Measurements from ENCODE around the gene ABCA2. TPM values are rescaled to one million over a fixed set of nuclear protein-coding genes. Genes with fewer than 3 reads are reported as not detected.

ABCA2 gene
- total RNA-seq, 4 donors from 2014 or later = 18.2 to 27.6 (median 23.7) TPM

DNA sequence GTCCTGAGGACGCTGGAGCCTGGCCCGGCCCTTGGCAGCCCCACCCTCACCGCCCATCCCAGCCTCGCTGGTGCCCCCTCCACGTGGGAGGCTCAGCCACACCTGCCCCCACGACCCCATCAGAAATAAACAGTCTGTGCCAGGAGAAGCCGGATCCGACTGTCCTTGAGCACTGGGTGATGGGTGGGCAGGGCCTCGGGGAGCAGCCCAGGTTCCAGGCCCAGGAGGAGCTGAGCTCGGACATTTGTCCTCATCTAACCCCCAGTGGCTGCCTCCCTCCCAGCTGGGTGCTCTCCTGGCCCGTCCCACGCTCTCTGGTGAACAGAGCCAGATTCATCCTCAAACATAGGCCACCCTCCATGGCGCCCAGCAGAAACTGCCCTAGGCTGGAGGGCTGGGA is 55.3 kb downstream of the ABCA2 start:
- TF ChIP-seq POLR2A (IDR thresholded peaks at IDR 0.05) = no peak
- TF ChIP-seq, protein P1, sequence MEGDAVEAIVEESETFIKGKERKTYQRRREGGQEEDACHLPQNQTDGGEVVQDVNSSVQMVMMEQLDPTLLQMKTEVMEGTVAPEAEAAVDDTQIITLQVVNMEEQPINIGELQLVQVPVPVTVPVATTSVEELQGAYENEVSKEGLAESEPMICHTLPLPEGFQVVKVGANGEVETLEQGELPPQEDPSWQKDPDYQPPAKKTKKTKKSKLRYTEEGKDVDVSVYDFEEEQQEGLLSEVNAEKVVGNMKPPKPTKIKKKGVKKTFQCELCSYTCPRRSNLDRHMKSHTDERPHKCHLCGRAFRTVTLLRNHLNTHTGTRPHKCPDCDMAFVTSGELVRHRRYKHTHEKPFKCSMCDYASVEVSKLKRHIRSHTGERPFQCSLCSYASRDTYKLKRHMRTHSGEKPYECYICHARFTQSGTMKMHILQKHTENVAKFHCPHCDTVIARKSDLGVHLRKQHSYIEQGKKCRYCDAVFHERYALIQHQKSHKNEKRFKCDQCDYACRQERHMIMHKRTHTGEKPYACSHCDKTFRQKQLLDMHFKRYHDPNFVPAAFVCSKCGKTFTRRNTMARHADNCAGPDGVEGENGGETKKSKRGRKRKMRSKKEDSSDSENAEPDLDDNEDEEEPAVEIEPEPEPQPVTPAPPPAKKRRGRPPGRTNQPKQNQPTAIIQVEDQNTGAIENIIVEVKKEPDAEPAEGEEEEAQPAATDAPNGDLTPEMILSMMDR (IDR thresholded peaks at IDR 0.05) = no peak
- intact Hi-C loops (cut with DNase I; ENCODE audit: low total_unique reads) = no loop called here
- 63 to 67% methylated on average over 13 of the region's 13 CpGs for WGBS, 2 donors
- no peak overlapping the region for H3K4me3 ChIP-seq (ENCODE audit: low read depth, poor library complexity, severe bottlenecking)
- DNase-seq (ENCODE audit: low spot score in 2 of 2) = no peak

DNA sequence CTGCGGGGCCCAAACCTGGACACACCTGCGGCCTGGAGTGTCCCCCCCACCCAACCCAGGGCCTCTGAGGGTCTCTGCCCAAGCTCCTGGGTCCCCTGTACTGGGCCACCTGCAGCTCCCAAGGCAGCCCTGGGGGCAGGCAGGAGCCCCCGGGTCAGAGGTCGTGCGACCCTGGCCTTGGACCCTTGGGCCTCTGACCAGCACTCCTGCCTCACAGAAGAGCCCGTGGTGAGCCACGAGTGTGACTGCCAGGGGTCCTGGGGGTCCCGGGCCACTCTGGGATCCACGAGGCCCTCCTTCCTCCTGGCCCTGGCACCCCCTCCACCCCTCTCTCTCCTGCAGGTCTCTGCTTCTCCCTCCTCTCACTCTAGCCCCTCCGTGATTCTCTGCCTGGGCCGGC is 55.7 kb downstream of the ABCA2 start:
- intact Hi-C loops (cut with DNase I; ENCODE audit: low total_unique reads) = no loop called here
- DNase-seq (ENCODE audit: low spot score in 2 of 2) = no peak
- whole genome bisulfite sequencing, 2 donors = 70 to 71% methylated on average over 7 to 8 of the region's 11 CpGs
- H3K4me3 ChIP-seq (ENCODE audit: low read depth, poor library complexity, severe bottlenecking) = no peak overlapping the region
- TF ChIP-seq, protein P1 (IDR thresholded peaks at IDR 0.05) = no peak
- TF ChIP-seq POLR2A (IDR thresholded peaks at IDR 0.05) = no peak

DNA sequence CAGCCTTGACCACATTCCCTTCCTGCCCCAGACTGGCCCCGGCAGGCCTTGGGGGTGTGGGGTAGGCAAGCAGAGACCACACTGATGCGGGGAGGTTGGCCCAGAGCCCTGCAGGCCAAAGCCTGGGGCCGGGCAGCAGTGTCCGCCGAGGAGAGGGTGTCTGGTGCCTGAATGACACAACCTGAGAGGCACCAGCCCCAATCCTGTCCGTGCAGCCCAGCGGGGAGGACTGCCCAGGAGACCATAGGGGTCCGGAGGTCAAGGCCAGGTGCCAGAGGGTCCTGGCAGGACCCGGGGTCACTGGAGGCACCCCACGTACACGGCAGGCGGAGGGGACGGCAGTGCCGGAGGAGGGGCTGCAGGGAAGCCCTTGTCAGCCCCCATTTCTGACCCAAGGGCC is 56.3 kb downstream of the ABCA2 start:
- DNase-seq (ENCODE audit: low spot score in 2 of 2) = no peak
- H3K4me3 ChIP-seq (ENCODE audit: low read depth, poor library complexity, severe bottlenecking) = no peak overlapping the region
- intact Hi-C loops (cut with DNase I; ENCODE audit: low total_unique reads) = no loop called here
- whole genome bisulfite sequencing, 2 donors = 82 to 83% methylated on average over 14 of the region's 14 CpGs
- TF ChIP-seq, protein P1 (IDR thresholded peaks at IDR 0.05) = no peak
- no peak for TF ChIP-seq POLR2A (IDR thresholded peaks at IDR 0.05)

DNA sequence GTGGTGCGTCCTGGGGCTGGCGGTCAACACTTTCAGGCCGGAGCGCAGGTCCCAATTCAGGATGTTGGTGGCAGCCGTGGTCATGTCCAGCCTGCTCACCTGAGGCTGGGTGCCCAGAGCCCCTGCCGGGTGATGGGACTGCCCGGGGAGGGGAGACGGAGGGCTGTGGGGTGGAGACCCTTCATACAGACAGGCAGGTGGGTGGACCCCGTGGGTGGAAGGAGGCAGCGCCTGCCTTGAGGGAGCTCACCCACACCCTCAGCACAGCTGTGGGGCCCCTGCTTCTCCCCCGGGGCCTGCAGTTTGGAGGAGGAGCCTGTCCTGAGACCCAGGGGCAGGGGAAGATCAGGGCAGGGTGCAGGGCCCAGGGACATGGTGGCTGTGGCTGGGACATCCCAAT is 57.7 kb downstream of the ABCA2 start:
- no peak for TF ChIP-seq POLR2A (IDR thresholded peaks at IDR 0.05)
- TF ChIP-seq, protein P1 (IDR thresholded peaks at IDR 0.05) = no peak
- no peak overlapping the region for H3K4me3 ChIP-seq (ENCODE audit: low read depth, poor library complexity, severe bottlenecking)
- no peak for DNase-seq (ENCODE audit: low spot score in 2 of 2)
- intact Hi-C loops (cut with DNase I; ENCODE audit: low total_unique reads) = no loop called here
- 85 to 89% methylated on average over 9 to 10 of the region's 11 CpGs for WGBS, 2 donors

DNA sequence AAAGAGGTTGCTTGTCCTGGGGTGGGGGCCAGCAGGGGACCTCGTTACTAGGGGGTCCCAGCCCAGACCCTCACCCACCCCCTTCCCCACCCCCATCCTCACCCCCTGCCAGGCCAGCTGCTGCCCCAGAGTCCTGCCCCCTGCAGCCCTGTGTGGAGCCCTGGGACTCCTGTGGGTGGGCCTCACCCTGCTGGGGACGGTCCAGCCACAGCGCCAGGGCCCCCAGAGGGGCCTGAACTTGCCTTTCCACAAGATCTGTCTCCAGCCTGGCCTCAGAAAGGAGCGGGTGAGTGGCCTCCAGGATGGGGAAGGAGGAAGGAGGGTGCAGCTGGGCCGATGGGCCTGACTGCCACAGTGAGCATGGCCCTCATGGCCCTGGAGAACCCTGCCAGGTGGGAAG is 58.3 kb downstream of the ABCA2 start:
- H3K4me3 ChIP-seq (ENCODE audit: low read depth, poor library complexity, severe bottlenecking) = no peak overlapping the region
- TF ChIP-seq POLR2A (IDR thresholded peaks at IDR 0.05) = no peak
- TF ChIP-seq, protein P1 (IDR thresholded peaks at IDR 0.05) = no peak
- DNase-seq (ENCODE audit: low spot score in 2 of 2) = no peak
- intact Hi-C loops (cut with DNase I; ENCODE audit: low total_unique reads) = no loop called here
- 75 to 88% methylated on average over 5 of the region's 5 CpGs for WGBS, 2 donors

DNA sequence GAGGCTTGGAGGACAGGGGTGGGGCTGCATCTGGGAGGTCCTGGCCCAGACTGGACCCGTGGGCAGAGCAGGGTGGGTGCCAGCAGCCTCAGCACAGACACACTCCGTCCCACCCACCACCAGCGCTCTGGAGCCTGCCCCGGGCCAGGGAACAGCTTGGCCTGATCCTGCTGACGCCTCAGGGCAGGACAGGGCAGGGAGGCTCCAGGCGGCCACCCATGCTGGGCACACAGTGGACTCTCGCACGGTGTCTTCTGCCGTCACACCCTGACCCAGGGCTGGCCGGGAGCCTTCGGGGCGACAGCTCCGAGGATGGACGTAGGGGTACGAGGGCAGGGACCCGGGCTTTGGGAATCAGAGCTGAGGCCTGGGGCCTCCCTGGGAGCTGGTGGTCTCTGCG is 58.9 kb downstream of the ABCA2 start:
- no peak overlapping the region for H3K4me3 ChIP-seq (ENCODE audit: low read depth, poor library complexity, severe bottlenecking)
- TF ChIP-seq, protein P1 (IDR thresholded peaks at IDR 0.05) = no peak
- TF ChIP-seq POLR2A (IDR thresholded peaks at IDR 0.05) = no peak
- intact Hi-C loops (cut with DNase I; ENCODE audit: low total_unique reads) = no loop called here
- 74% methylated on average over 13 to 17 of the region's 17 CpGs for WGBS, 2 donors
- no peak for DNase-seq (ENCODE audit: low spot score in 2 of 2)
